ENCODE data around the gene OXTR. TPM values are rescaled to one million over a fixed set of nuclear protein-coding genes. Genes with fewer than 3 reads are reported as not detected.

Gene OXTR
- total RNA-seq, 1 experiment from 2014 or later: 4.6 TPM

GRCh38 chr3:8761866-8762265 is 7.5 kb downstream of the OXTR start:
- no peaks in the 10 kb centered on the region for H3K9me3 Mint-ChIP-seq (ENCODE audit: unreplicated experiment)
- H3K4me3 Mint-ChIP-seq (ENCODE audit: unreplicated experiment): no peak overlapping the region
- Histone ChIP-seq H3K36me3 (ENCODE audit: control insufficient read depth, insufficient read depth, low read length) (no peaks in the 10 kb centered on the region), H3K4me3 (ENCODE audit: low read depth, low read length) (no peak overlapping the region), H3K27me3 (replicated peaks; ENCODE audit: control insufficient read depth, insufficient read depth, low read length) (no peaks in the 10 kb centered on the region), H3K9me3 (no peaks in the 10 kb centered on the region), H3K4me1 (no peaks in the 10 kb centered on the region)
- DNase-seq: no peak
- BruUV-seq (replicated peaks): no TSS peak
- CTCF ChIA-PET: interaction anchor here (0.6 kb wide), 1 partner anchor 48 kb away, joined by 3 read pairs; no protein-coding TSS in a partner anchor
- TF ChIP-seq CTCF (IDR thresholded peaks at IDR 0.05; ENCODE audit: insufficient read depth in 1 of 2, low read depth in 1 of 2, low read length in 1 of 2, severe bottlenecking in 1 of 2, unreplicated experiment in 1 of 2): no peak
- H3K27ac Mint-ChIP-seq (ENCODE audit: unreplicated experiment): no peak overlapping the region
- POLR2A ChIA-PET: no interaction called here
- intact Hi-C loops (cut with micrococcal nuclease; ENCODE audit: unreplicated experiment): loop anchor here (10.0 kb wide), 1 partner anchor 317 kb away; no protein-coding TSS in a partner anchor
- peaks cover 6% of the 10 kb centered on the region for H3K36me3 Mint-ChIP-seq (ENCODE audit: insufficient read depth, unreplicated experiment)
- no peaks in the 10 kb centered on the region for H3K4me1 Mint-ChIP-seq (ENCODE audit: low read depth, unreplicated experiment)
- H3K27me3 Mint-ChIP-seq (ENCODE audit: insufficient read depth, unreplicated experiment): no peaks in the 10 kb centered on the region

DNA sequence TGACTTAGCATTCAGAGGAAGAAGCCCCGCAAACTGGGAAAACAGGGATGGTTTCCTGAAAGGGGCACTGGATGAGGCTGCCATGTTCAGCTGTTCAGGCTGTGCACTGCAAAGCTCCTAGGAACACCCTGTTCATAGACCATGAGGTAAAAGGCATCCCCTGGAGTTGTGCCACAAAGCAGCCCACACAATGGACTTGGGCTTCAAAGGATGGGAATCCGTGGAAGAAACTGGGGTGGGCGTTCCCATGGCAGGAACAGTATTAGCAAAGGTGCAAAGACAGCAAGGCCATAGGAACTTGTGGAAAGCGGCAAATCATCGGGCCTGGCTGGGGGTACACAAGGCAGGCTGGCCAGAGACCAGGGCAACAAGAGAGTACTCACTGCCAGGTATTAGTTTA is 8.9 kb downstream of the OXTR start:
- H3K9me3 ChIP-seq: no peaks in the 10 kb centered on the region
- BruUV-seq (replicated peaks): no TSS peak
- CTCF ChIA-PET: no interaction called here
- no peak overlapping the region for H3K4me3 ChIP-seq (ENCODE audit: low read depth, low read length)
- no peak for TF ChIP-seq CTCF (IDR thresholded peaks at IDR 0.05; ENCODE audit: insufficient read depth in 1 of 2, low read depth in 1 of 2, low read length in 1 of 2, severe bottlenecking in 1 of 2, unreplicated experiment in 1 of 2)
- H3K27me3 Mint-ChIP-seq (ENCODE audit: insufficient read depth, unreplicated experiment): no peaks in the 10 kb centered on the region
- no peaks in the 10 kb centered on the region for H3K4me1 Mint-ChIP-seq (ENCODE audit: low read depth, unreplicated experiment)
- no peaks in the 10 kb centered on the region for H3K27me3 ChIP-seq (replicated peaks; ENCODE audit: control insufficient read depth, insufficient read depth, low read length)
- H3K9me3 Mint-ChIP-seq (ENCODE audit: unreplicated experiment): no peaks in the 10 kb centered on the region
- H3K36me3 Mint-ChIP-seq (ENCODE audit: insufficient read depth, unreplicated experiment): peaks cover 6% of the 10 kb centered on the region
- H3K27ac Mint-ChIP-seq (ENCODE audit: unreplicated experiment): no peak overlapping the region
- no peak for DNase-seq
- no peak overlapping the region for H3K4me3 Mint-ChIP-seq (ENCODE audit: unreplicated experiment)
- intact Hi-C loops (cut with micrococcal nuclease; ENCODE audit: unreplicated experiment): loop anchor here (10.0 kb wide), 1 partner anchor 316 kb away; no protein-coding TSS in a partner anchor
- H3K4me1 ChIP-seq: no peaks in the 10 kb centered on the region
- H3K36me3 ChIP-seq (ENCODE audit: control insufficient read depth, insufficient read depth, low read length): no peaks in the 10 kb centered on the region
- POLR2A ChIA-PET: no interaction called here

GRCh38 chr3:8760091-8760490 is 9.3 kb downstream of the OXTR start:
- BruUV-seq (replicated peaks): no TSS peak
- H3K27me3 Mint-ChIP-seq (ENCODE audit: insufficient read depth, unreplicated experiment): no peaks in the 10 kb centered on the region
- POLR2A ChIA-PET: no interaction called here

More at GRCh38 chr3:8760091-8760490, 9.3 kb downstream of the OXTR start:
- H3K4me3 Mint-ChIP-seq (ENCODE audit: unreplicated experiment): no peak overlapping the region
- intact Hi-C loops (cut with micrococcal nuclease; ENCODE audit: unreplicated experiment): loop anchor here (10.0 kb wide), 1 partner anchor 315 kb away; no protein-coding TSS in a partner anchor
- no peak for TF ChIP-seq CTCF (IDR thresholded peaks at IDR 0.05; ENCODE audit: insufficient read depth in 1 of 2, low read depth in 1 of 2, low read length in 1 of 2, severe bottlenecking in 1 of 2, unreplicated experiment in 1 of 2)
- no peaks in the 10 kb centered on the region for H3K4me1 ChIP-seq
- H3K36me3 Mint-ChIP-seq (ENCODE audit: insufficient read depth, unreplicated experiment): peaks cover 6% of the 10 kb centered on the region
- no peak overlapping the region for H3K27ac Mint-ChIP-seq (ENCODE audit: unreplicated experiment)
- no peaks in the 10 kb centered on the region for H3K9me3 Mint-ChIP-seq (ENCODE audit: unreplicated experiment)
- no peaks in the 10 kb centered on the region for H3K36me3 ChIP-seq (ENCODE audit: control insufficient read depth, insufficient read depth, low read length)
- H3K9me3 ChIP-seq: no peaks in the 10 kb centered on the region
- CTCF ChIA-PET: no interaction called here
- H3K4me3 ChIP-seq (ENCODE audit: low read depth, low read length): no peak overlapping the region
- DNase-seq: no peak
- H3K27me3 ChIP-seq (replicated peaks; ENCODE audit: control insufficient read depth, insufficient read depth, low read length): no peaks in the 10 kb centered on the region
- H3K4me1 Mint-ChIP-seq (ENCODE audit: low read depth, unreplicated experiment): no peaks in the 10 kb centered on the region
